Endothelial cell of umbilical vein (primary cell): ENCODE data around the gene BACH2.

Source experiments
- EZH2 ChIP-seq: IDR thresholded peaks from 2 replicates; pipeline ENCODE4 v1.6.1; 2012; ENCODE audit warnings: borderline replicate concordance, low read depth, mild to moderate bottlenecking, moderate library complexity, low read length, inconsistent platforms; ENCODE audit not compliant: severe bottlenecking
- FOS ChIP-seq: IDR thresholded peaks from 2 replicates; pipeline ENCODE4 v1.6.1; 2011; ENCODE audit warnings: mild to moderate bottlenecking, low read length, moderate library complexity, borderline replicate concordance; ENCODE audit not compliant: insufficient read depth
- GATA2 ChIP-seq: IDR thresholded peaks from 2 replicates; pipeline ENCODE4 v1.7.0; 2011; ENCODE audit warnings: low read depth, mild to moderate bottlenecking, moderate library complexity, mixed read lengths, low read length; ENCODE audit not compliant: insufficient read length, insufficient read depth
- JUN ChIP-seq: IDR thresholded peaks from 2 replicates; pipeline ENCODE4 v1.6.1; 2011; ENCODE audit warnings: borderline replicate concordance, low read depth; ENCODE audit not compliant: insufficient read length, insufficient read depth
- MYC ChIP-seq: IDR thresholded peaks from one replicate; pipeline ENCODE4 v1.6.1; 2011; ENCODE audit warnings: mild to moderate bottlenecking, low read depth, low read length
- POLR2A ChIP-seq: IDR thresholded peaks from 2 replicates; pipeline ENCODE4 v1.6.1; 2012; ENCODE audit warnings: low read depth, mild to moderate bottlenecking, control low read depth, low read length
- POLR2AphosphoS5 ChIP-seq: IDR thresholded peaks from 2 replicates; pipeline ENCODE4 v1.6.1; 2012; ENCODE audit warnings: low read depth, mild to moderate bottlenecking, control low read depth, low read length, moderate library complexity; ENCODE audit not compliant: insufficient read depth
- TF ChIP-seq, protein P1 (sequence below), 2 donors: IDR thresholded peaks; 1 replicate in 1 of 2; 2 replicates in 1 of 2; pipeline ENCODE4 v1.5.1; 2011; ENCODE audit warnings: low read length in 2 of 2, mild to moderate bottlenecking in 2 of 2, moderate library complexity in 2 of 2, control low read depth in 1 of 2, inconsistent platforms in 1 of 2, low read depth in 1 of 2; ENCODE audit not compliant: insufficient read depth in 1 of 2; ENCODE audit errors: extremely low read depth in 1 of 2
- TF ChIP-seq, protein P2 (sequence below): IDR thresholded peaks from 2 replicates; pipeline ENCODE4 v1.6.1; 2011; ENCODE audit not compliant: insufficient read depth, insufficient read length

- TF ChIP-seq POLR2A = no peak
- TF ChIP-seq EZH2 = no peak
- TF ChIP-seq, protein P1, sequence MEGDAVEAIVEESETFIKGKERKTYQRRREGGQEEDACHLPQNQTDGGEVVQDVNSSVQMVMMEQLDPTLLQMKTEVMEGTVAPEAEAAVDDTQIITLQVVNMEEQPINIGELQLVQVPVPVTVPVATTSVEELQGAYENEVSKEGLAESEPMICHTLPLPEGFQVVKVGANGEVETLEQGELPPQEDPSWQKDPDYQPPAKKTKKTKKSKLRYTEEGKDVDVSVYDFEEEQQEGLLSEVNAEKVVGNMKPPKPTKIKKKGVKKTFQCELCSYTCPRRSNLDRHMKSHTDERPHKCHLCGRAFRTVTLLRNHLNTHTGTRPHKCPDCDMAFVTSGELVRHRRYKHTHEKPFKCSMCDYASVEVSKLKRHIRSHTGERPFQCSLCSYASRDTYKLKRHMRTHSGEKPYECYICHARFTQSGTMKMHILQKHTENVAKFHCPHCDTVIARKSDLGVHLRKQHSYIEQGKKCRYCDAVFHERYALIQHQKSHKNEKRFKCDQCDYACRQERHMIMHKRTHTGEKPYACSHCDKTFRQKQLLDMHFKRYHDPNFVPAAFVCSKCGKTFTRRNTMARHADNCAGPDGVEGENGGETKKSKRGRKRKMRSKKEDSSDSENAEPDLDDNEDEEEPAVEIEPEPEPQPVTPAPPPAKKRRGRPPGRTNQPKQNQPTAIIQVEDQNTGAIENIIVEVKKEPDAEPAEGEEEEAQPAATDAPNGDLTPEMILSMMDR (IDR thresholded peaks at IDR 0.05; ENCODE audit: extremely low read depth in 1 of 2, insufficient read depth in 1 of 2, low read depth in 1 of 2, low read length in 2 of 2) = no peak
- no peak for TF ChIP-seq JUN
- no peak for TF ChIP-seq POLR2AphosphoS5
- TF ChIP-seq FOS = no peak
- TF ChIP-seq, protein P2, sequence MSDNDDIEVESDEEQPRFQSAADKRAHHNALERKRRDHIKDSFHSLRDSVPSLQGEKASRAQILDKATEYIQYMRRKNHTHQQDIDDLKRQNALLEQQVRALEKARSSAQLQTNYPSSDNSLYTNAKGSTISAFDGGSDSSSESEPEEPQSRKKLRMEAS = no peak
- TF ChIP-seq GATA2 = no peak
- TF ChIP-seq MYC = no peak
These were observed 87.1 kb downstream of the BACH2 start for GRCh38 chr6:90209527-90209926.
